ENCODE data around the gene LEAP2.

Gene LEAP2

DNA sequence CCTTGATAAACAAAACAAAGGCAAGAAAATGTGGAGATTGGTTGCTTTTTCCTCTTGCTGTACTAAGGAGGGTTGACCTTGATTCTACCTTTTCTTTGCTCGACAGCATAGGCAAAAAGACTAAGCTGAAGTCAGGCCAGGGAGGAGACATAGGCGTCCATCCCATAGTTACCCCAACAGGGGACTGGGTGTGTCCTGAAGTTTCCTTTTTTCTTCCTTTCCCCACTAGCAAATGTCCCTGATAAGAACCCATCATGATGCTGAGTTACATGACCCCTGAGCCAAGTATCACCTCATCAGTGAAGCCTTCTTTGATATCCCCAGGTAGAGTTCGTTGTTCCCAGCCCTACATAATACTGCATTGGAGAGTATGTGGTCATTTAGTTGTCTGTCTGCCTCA, 33.2 kb upstream of the LEAP2 start:
- H3K4me3 ChIP-seq (ENCODE audit: insufficient read depth, low read length, poor library complexity, severe bottlenecking) = no peak overlapping the region
- H3K79me2 ChIP-seq (ENCODE audit: insufficient read depth, low read length) = no peaks in the 10 kb centered on the region
- H2AFZ ChIP-seq (ENCODE audit: low read depth, low read length, severe bottlenecking) = no peak overlapping the region
- no peaks in the 10 kb centered on the region for H3K27me3 ChIP-seq (ENCODE audit: low read length)
- H3K4me2 ChIP-seq (ENCODE audit: low read depth, low read length, poor library complexity, severe bottlenecking) = no peak overlapping the region
- H3K27ac ChIP-seq (ENCODE audit: low read depth, low read length) = no peak overlapping the region
- H3F3A ChIP-seq (ENCODE audit: insufficient read depth) = no peaks in the 10 kb centered on the region
- H3K9ac ChIP-seq (ENCODE audit: low read length) = no peak overlapping the region
- no peaks in the 10 kb centered on the region for H3K36me3 ChIP-seq (ENCODE audit: low read length)
- H4K20me1 ChIP-seq (ENCODE audit: low read depth, low read length) = no peaks in the 10 kb centered on the region
- H3K9me3 ChIP-seq (ENCODE audit: insufficient read depth, low read length) = no peaks in the 10 kb centered on the region
- H3K9me2 ChIP-seq (replicated peaks; ENCODE audit: insufficient read depth, low read length) = no peaks in the 10 kb centered on the region
- no peak for TF ChIP-seq EZH2phosphoT487 (conservative IDR thresholded peaks at IDR 0.05; ENCODE audit: low read length)
- TF ChIP-seq, protein P1, sequence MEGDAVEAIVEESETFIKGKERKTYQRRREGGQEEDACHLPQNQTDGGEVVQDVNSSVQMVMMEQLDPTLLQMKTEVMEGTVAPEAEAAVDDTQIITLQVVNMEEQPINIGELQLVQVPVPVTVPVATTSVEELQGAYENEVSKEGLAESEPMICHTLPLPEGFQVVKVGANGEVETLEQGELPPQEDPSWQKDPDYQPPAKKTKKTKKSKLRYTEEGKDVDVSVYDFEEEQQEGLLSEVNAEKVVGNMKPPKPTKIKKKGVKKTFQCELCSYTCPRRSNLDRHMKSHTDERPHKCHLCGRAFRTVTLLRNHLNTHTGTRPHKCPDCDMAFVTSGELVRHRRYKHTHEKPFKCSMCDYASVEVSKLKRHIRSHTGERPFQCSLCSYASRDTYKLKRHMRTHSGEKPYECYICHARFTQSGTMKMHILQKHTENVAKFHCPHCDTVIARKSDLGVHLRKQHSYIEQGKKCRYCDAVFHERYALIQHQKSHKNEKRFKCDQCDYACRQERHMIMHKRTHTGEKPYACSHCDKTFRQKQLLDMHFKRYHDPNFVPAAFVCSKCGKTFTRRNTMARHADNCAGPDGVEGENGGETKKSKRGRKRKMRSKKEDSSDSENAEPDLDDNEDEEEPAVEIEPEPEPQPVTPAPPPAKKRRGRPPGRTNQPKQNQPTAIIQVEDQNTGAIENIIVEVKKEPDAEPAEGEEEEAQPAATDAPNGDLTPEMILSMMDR (IDR thresholded peaks at IDR 0.05; ENCODE audit: insufficient read depth, low read length, poor library complexity, severe bottlenecking) = no peak

DNA sequence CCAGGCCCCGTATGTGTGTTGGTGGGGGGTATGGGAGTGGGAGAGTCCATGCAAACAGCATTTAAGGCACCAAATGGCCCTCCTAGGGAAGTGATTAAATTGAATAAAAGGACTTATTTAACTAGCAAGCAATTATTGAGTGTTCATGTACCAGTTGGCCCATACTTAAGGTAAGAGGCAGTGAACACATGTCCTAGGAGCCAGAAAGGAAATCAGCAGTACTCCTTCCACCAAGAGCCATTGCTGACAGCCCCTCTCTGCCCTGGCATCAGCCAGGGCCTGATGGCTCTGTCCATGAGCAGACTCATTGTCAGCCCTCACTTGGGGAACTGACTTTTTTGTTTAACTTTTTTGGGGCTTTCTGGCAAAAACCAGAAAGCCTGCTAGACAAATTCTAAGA, 32.6 kb upstream of the LEAP2 start:
- no peaks in the 10 kb centered on the region for H4K20me1 ChIP-seq (ENCODE audit: low read depth, low read length)
- no peaks in the 10 kb centered on the region for H3K9me2 ChIP-seq (replicated peaks; ENCODE audit: insufficient read depth, low read length)
- no peaks in the 10 kb centered on the region for H3K27me3 ChIP-seq (ENCODE audit: low read length)
- H3K9me3 ChIP-seq (ENCODE audit: insufficient read depth, low read length) = no peaks in the 10 kb centered on the region
- no peak overlapping the region for H3K4me3 ChIP-seq (ENCODE audit: insufficient read depth, low read length, poor library complexity, severe bottlenecking)
- no peak overlapping the region for H3K27ac ChIP-seq (ENCODE audit: low read depth, low read length)
- no peak overlapping the region for H3K4me2 ChIP-seq (ENCODE audit: low read depth, low read length, poor library complexity, severe bottlenecking)
- no peak overlapping the region for H3K9ac ChIP-seq (ENCODE audit: low read length)
- no peaks in the 10 kb centered on the region for H3K36me3 ChIP-seq (ENCODE audit: low read length)
- H2AFZ ChIP-seq (ENCODE audit: low read depth, low read length, severe bottlenecking) = no peak overlapping the region
- TF ChIP-seq EZH2phosphoT487 (conservative IDR thresholded peaks at IDR 0.05; ENCODE audit: low read length) = no peak
- TF ChIP-seq, protein P1 (IDR thresholded peaks at IDR 0.05; ENCODE audit: insufficient read depth, low read length, poor library complexity, severe bottlenecking) = no peak
- H3F3A ChIP-seq (ENCODE audit: insufficient read depth) = no peaks in the 10 kb centered on the region
- H3K79me2 ChIP-seq (ENCODE audit: insufficient read depth, low read length) = no peaks in the 10 kb centered on the region

DNA sequence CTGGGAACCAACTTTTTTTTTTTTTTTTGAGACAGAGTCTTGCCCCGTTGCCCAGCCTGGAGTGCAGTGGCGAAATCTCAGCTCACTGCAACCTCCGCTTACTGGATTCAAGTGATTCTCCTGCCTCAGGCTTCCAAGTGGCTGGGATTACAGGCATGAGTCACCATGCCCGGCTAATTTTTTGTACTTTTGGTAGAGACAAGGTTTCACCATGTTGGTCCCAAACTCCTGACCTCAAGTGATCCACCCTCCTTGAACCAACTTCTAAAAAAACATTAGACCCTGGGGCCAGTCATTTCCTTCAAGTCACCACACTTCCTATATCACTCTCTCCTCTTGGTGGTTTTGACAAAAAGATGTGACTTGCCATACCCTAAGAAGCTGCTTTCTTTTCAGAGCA, 32.2 kb upstream of the LEAP2 start:
- no peaks in the 10 kb centered on the region for H4K20me1 ChIP-seq (ENCODE audit: low read depth, low read length)
- H3K79me2 ChIP-seq (ENCODE audit: insufficient read depth, low read length) = no peaks in the 10 kb centered on the region
- H3K36me3 ChIP-seq (ENCODE audit: low read length) = no peaks in the 10 kb centered on the region
- H3K4me3 ChIP-seq (ENCODE audit: insufficient read depth, low read length, poor library complexity, severe bottlenecking) = no peak overlapping the region
- TF ChIP-seq EZH2phosphoT487 (conservative IDR thresholded peaks at IDR 0.05; ENCODE audit: low read length) = no peak
- TF ChIP-seq, protein P1 (IDR thresholded peaks at IDR 0.05; ENCODE audit: insufficient read depth, low read length, poor library complexity, severe bottlenecking) = no peak
- no peak overlapping the region for H3K9ac ChIP-seq (ENCODE audit: low read length)
- no peaks in the 10 kb centered on the region for H3K9me3 ChIP-seq (ENCODE audit: insufficient read depth, low read length)
- H2AFZ ChIP-seq (ENCODE audit: low read depth, low read length, severe bottlenecking) = no peak overlapping the region
- no peaks in the 10 kb centered on the region for H3F3A ChIP-seq (ENCODE audit: insufficient read depth)
- no peaks in the 10 kb centered on the region for H3K9me2 ChIP-seq (replicated peaks; ENCODE audit: insufficient read depth, low read length)
- H3K27me3 ChIP-seq (ENCODE audit: low read length) = no peaks in the 10 kb centered on the region
- H3K4me2 ChIP-seq (ENCODE audit: low read depth, low read length, poor library complexity, severe bottlenecking) = no peak overlapping the region
- H3K27ac ChIP-seq (ENCODE audit: low read depth, low read length) = no peak overlapping the region

Data from SU-DHL-6 (cell line).